Fibroblast of lung (primary cell): ENCODE measurements around the gene CNPPD1.

Experiments used
- CTCF ChIP-seq, 2 donors: IDR thresholded peaks in 1 of 2; conservative IDR thresholded peaks in 1 of 2; 1 replicate in 1 of 2; 2 replicates in 1 of 2; pipeline ENCODE4 v1.5.1; 2011 to 2012; ENCODE audit warnings: low read length in 2 of 2, control low read depth in 1 of 2, inconsistent platforms in 1 of 2, low read depth in 1 of 2, mild to moderate bottlenecking in 1 of 2
- EZH2 ChIP-seq: IDR thresholded peaks from 2 replicates; pipeline ENCODE4 v1.5.1; 2012; ENCODE audit warnings: low read length, control low read depth, mild to moderate bottlenecking; ENCODE audit errors: missing control alignments

DNA sequence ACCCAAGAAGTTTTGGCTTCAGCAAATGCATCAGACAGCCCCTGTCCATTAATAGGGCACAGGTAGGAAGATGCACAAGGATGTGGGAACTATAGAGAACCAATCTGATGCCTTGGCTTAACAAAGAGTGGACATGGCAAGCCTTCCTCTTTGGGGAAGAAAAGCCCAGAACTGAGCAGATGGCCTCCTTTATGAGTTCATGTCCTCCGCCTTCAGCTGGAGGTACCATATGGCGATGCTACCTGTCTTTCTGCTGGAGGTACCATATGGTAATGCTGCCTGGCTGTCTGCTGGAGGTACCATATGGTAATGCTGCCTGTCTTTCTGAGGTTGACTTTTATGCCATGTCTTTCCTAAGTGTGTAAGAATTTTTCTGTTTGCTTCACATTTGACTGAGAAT is 7.4 kb upstream of the CNPPD1 start:
- TF ChIP-seq CTCF (conservative IDR thresholded peaks at IDR 0.05 in 1 of 2, IDR thresholded peaks at IDR 0.05 in 1 of 2; ENCODE audit: low read depth in 1 of 2, low read length in 2 of 2) (no peak), EZH2 (no peak)
